DND-41 (cell line): ENCODE measurements around the gene EFHD2.

Experiments
- CTCF ChIP-seq: IDR thresholded peaks from 2 replicates; pipeline ENCODE4 v1.5.1; 2012; ENCODE audit warnings: borderline replicate concordance, low read length, moderate library complexity, mild to moderate bottlenecking; ENCODE audit not compliant: poor library complexity, severe bottlenecking; ENCODE audit errors: extremely low read depth
- EZH2 ChIP-seq: IDR thresholded peaks from 3 replicates; pipeline ENCODE4 v1.6.1; 2012; ENCODE audit warnings: borderline replicate concordance, low read depth, mild to moderate bottlenecking, moderate library complexity, low read length, inconsistent platforms; ENCODE audit not compliant: severe bottlenecking

GRCh38 chr1:15411593-15412137, 2.0 kb downstream of the EFHD2 start:
- TF ChIP-seq EZH2 (no peak), CTCF (no peak)
